GOT3 (cell line): ENCODE measurements around the gene ATP5F1D.

Experiments
- DNase-seq: peaks from one replicate; lab custom pipeline; 2025; ENCODE audit warnings: mixed read lengths; lab: John Stamatoyannopoulos, UW

ATP5F1D gene

GRCh38 chr19:1283207-1283916 is 41.8 kb downstream of the ATP5F1D start:
- DNase-seq, result no peak

- no peak for DNase-seq
Observed at GRCh38 chr19:1283917-1284292, 42.4 kb downstream of the ATP5F1D start.

- DNase-seq, result no peak
Observed at GRCh38 chr19:1284293-1284978, 42.9 kb downstream of the ATP5F1D start.

DNA sequence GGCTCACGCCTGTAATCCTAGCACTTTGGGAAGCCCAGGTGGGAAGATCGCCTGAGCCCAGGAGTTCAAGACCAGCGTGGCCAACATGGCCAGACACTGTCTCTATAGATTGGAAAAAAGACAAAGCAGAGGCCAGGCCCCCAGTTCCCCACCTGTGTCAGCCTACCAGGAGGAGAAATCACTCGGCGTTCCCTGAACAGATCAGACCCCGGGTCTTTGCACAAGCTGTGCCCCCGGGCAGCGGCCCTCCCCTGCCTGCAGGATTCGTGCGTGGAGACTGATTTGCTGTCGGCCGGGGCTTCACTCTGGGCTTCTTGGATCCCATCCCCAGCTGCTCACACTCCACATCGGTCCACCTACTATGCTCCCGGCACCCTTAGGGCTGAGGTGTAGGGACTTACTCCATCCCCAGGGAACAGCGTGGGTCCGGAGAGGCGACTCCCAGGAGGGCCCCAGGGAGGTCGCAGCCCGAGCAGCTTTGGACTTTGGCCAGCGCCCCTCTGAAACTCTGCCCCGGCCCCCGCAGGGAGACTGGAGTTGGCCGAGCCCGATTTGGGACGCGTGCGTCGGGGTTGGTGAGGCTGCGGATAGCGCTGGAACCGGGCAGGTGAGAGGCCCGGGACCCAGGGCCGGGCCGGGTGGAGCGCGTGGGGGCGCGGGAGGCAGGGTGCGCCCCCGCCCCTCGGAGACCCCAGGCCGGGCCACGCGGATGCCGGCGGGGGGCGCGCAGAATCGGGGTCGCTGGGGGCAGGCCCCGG is 43.6 kb downstream of the ATP5F1D start:
- no peak for DNase-seq

- DNase-seq, result no peak
Observed at GRCh38 chr19:1285737-1286360, 44.3 kb downstream of the ATP5F1D start, which contains the start of gene EFNA2. EFNA2 (plus strand) TSS chr19:1285873; CDS start chr19:1286169, 296 bp downstream.

DNA sequence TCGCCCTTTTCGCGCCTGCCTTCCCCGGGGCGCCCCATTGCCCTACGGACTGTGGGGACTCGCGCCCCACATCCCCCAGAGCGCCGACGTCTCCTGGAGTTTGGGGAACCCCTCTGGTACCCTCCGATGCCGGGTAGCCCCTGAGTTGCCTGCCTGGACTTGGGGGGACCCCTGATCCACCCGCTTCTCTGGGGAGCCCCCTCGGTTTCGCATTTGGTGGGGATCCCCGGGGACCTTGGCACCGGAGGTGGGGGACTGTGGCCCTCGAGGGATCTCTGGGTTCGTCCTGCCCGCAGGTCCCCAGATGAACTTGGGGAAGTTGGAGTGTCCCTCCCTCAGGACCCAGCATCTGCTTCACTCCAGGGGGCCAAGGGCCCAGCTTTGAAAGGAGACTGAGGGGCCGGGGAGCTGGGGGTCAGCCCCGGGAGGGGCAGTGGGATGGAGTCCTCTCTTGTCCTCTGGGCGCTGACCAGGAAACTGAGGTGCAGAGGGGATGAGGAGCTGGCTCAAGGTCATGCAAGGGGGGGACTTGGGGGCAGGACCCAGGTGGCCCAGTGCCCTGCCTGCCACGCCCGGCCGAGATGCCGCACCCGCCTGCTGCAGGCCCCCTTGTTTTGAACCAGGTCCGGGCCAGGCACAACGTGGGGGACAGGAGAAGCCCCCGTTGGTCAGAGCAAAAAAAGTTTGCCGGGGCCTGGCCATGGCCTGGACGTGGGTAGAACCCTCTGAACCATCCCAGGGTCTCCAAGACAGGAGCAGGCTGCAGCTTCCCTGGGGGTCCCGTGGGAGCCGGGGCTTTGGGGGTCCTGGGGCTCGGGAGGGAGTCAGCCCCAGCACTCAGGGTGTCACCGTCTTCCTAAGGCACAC is 45.2 kb downstream of the ATP5F1D start:
- DNase-seq, result no peak

- no peak for DNase-seq
Observed at GRCh38 chr19:1287354-1288225, 46.0 kb downstream of the ATP5F1D start.

- no peak for DNase-seq
Observed at GRCh38 chr19:1288226-1288612, 46.7 kb downstream of the ATP5F1D start.

GRCh38 chr19:1288833-1289685 is 47.5 kb downstream of the ATP5F1D start:
- no peak for DNase-seq

DNA sequence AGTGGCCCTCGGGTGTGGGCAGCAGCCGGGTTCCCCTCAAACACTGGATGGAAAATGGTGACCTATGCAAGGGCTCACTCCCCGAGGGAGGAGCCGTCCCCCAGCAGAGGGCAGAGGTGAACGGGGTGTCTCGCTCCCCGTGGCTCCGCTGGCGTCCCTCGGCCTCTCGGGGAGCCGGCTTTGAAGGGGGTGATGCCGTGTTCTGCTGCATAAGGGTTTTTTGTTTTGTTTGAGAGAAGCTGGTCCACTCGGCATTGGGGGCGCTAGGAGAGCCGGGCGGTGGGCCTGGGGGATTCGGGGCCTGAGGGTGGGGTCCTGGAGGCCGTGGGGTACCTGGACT is 48.1 kb downstream of the ATP5F1D start:
- no peak for DNase-seq

DNA sequence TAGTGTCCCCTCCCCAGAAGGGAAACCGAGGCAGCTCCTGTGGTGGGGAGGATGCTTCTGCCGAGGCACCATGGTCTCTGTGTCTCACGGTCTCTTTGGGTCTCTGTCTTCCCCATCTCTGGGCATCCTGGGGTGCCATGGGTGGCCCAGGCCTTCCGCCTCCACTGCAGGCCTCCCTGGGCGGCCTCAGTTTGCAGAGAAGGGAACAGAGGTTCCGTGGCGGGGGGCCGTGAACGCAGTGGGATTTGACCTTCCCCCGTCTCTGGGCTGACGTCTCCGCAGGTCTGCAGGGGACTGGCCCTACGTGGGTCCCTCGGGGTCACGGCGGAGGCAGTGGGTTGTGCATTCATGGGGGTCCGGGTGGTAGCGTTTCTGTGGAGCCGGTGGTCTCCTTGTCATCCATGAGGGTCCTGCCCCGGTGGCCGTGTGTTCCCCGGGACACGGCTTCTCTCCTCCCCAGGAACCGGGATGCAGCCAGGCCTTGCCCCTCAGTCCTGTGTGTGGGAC is 48.7 kb downstream of the ATP5F1D start:
- no peak for DNase-seq

DNA sequence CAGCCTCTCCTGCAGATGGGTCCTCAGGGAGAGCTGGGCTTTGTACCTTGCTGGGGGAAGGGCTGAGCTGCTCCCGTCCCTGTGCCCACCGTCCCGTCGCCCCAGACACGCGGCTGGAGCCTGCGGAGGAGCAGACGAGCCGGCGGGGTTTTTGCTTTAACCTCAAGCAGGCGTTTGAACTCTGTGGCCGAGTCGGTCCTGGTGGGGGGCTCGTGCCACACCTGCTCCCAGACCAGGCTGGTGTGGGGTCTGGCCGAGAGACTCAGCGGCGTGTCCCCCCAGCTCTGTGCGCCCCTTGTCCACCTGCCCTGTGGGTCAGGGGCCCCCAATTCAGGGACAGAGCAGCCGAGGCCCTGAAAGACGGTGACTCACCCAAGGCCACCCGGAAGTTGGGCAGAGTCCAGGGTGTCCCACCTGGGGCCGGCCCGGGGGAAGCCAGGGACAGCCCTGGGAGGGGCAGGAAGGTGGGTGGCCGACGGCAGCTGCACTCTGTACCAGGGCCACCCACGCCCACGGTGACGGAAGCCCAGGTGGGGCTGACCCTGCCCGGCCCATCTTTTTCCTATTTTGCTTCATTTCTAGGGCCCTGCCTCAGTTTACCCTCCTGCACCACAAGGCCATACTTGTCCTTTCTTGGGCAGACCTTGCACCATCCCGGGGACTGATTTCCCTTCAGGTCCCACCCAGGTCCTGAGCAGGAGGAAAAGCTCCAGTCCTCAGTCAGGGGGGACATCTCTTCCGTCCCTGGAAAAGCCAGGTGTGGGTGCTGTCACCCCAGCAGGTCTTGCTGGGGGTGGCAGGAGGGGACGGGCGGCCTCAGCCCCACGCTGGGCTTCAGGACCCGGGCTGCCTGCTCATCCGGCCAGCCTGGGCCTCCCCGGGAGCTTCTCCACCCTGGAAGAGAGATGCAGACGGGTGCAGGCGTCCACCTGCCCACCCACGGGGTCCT is 49.4 kb downstream of the ATP5F1D start:
- DNase-seq, result no peak

DNA sequence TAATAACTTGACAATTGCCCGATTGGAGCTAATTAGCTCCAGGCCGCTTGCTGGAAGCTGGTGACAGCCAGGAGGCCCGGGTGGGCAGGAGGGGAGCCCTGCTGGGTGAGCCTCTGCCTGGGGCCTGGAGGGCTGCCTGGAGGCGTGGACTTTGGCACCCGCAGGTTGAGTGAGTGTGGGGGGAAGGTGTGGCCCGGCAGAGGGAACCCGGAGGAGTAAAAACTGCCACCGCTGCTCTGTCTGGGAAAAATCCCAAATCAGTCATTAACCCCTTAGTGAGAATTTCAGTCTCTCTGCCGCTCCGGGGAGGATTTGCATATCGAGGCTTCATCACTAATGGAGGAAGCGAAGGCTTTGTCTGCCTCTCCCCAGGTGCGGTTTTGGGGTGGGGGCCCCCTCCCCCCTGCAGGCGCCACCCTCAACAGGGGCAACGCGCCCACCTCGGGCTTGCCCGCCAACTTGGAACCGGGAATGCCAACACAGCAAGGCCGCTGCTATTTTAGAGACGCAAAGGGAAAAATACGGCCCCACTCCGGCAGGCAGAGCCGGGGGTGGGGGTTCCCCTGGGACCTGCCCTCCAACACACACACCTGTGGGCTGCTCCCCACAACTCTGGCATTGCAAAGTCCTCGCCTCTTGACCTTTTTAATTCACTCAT is 50.3 kb downstream of the ATP5F1D start:
- DNase-seq, result no peak

DNA sequence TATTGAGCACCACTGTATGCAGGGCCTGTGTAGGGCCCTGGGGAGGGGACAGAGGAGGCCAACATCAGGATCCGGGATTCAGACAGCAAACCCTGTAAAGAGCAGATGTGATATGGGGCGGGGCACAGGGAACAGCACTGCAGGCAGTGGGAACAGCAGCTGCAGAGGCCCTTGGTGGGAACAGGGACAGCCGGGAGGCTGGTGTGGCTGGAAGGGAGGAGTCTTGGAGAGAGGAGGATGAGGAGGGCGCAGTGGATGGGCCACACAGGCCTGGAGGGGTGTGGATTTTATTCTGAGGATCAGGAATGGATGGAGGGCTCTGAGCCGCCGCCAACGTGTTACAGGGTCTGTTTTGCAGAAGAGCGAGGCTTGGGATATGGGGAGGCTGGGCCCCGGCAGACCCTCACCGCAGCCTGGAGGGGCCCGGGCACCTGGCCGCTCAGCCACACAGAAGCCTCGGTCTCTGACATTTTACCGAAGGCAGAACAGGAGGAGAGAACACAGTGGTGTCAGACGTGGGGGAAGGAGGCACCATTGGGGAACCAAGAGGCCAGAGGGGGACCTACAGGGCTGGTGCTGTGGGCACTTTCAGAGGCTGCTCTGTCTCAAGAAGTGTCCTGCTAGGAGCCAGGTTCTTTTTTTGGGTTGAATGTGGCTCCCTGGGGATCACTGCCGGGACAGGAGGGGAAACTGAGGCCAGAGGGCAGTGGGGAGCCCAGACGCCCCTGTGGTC is 51.0 kb downstream of the ATP5F1D start:
- no peak for DNase-seq

- DNase-seq, result no peak
Observed at GRCh38 chr19:1293782-1294604, 52.4 kb downstream of the ATP5F1D start.
